Measurements from ENCODE around the gene SLC29A3. TPM values are rescaled to one million over a fixed set of nuclear protein-coding genes. Genes with fewer than 3 reads are reported as not detected.

Gene SLC29A3
- total and polyA plus RNA-seq, 2 donors (not counting 1 experiment from before 2014, with no cell fraction given): 0.90 to 2.3 TPM

- DNase-seq (ENCODE audit: low read depth in 2 of 2): peak; percentile 6 to 16
- peak in 1 of 2 donors; percentile 19 for TF ChIP-seq CTCF (conservative IDR thresholded peaks at IDR 0.05 in 1 of 2, IDR thresholded peaks at IDR 0.05 in 1 of 2; ENCODE audit: low read depth in 1 of 2, low read length in 2 of 2)
- peak; percentile 76 for TF ChIP-seq EZH2 (IDR thresholded peaks at IDR 0.05; ENCODE audit: low read length, missing control alignments)
- H3K27me3 ChIP-seq (ENCODE audit: control insufficient read depth, insufficient read depth, low read length): peaks cover 48% of the 10 kb centered on the region
Observed at GRCh38 chr10:71396084-71396710, 77.1 kb downstream of the SLC29A3 start.

GRCh38 chr10:71396711-71397295 lies 77.7 kb downstream of the SLC29A3 start, which contains the start of gene CDH23:
CDH23 (plus strand) TSS chr10:71396920; CDS start chr10:71439832, 42,912 bp downstream.
- Histone ChIP-seq H3K4me3 (replicated peaks in 1 of 4; ENCODE audit: control extremely low read depth in 1 of 4, insufficient read depth in 1 of 4, low read depth in 3 of 4, low read length in 4 of 4) (no peak within 1 kb of the TSS), H3K27ac (ENCODE audit: insufficient read depth, low read length) (no peak within 1 kb of the TSS), H3K36me3 (ENCODE audit: control insufficient read depth, insufficient read depth, low read length) (no peaks in the 10 kb centered on the region), H4K20me1 (ENCODE audit: control insufficient read depth, extremely low read depth, insufficient read depth, low read length) (no peaks in the 10 kb centered on the region), H3K9me3 (ENCODE audit: control insufficient read depth, insufficient read depth, low read depth, low read length) (no peaks in the 10 kb centered on the region), H2AFZ (ENCODE audit: low read length) (no peak within 1 kb of the TSS), H3K27me3 (ENCODE audit: control insufficient read depth, insufficient read depth, low read length) (peaks cover 48% of the 10 kb centered on the region), H3K4me2 (ENCODE audit: extremely low read depth, insufficient read depth, low read length) (no peak within 1 kb of the TSS), H3K4me1 (ENCODE audit: control insufficient read depth, extremely low read depth, insufficient read depth, low read length) (no peaks in the 10 kb centered on the region), H3K9ac (ENCODE audit: insufficient read depth, low read length) (no peak within 1 kb of the TSS), H3K79me2 (ENCODE audit: control insufficient read depth, insufficient read depth, low read length) (no peaks in the 10 kb centered on the region)
- TF ChIP-seq EZH2 (IDR thresholded peaks at IDR 0.05; ENCODE audit: low read length, missing control alignments) (no peak), CTCF (conservative IDR thresholded peaks at IDR 0.05 in 1 of 2, IDR thresholded peaks at IDR 0.05 in 1 of 2; ENCODE audit: low read depth in 1 of 2, low read length in 2 of 2) (no peak)
- DNase-seq (ENCODE audit: low read depth in 2 of 2): peak in 1 of 2 donors; percentile 10

More at GRCh38 chr10:71396084-71396710, 77.1 kb downstream of the SLC29A3 start:
- H4K20me1 ChIP-seq (ENCODE audit: control insufficient read depth, extremely low read depth, insufficient read depth, low read length): no peaks in the 10 kb centered on the region
- H3K9ac ChIP-seq (ENCODE audit: insufficient read depth, low read length): no peak overlapping the region
- H3K4me3 ChIP-seq (replicated peaks in 1 of 4; ENCODE audit: control extremely low read depth in 1 of 4, insufficient read depth in 1 of 4, low read depth in 3 of 4, low read length in 4 of 4): no peak overlapping the region
- H3K36me3 ChIP-seq (ENCODE audit: control insufficient read depth, insufficient read depth, low read length): no peaks in the 10 kb centered on the region
- no peaks in the 10 kb centered on the region for H3K4me1 ChIP-seq (ENCODE audit: control insufficient read depth, extremely low read depth, insufficient read depth, low read length)
- no peaks in the 10 kb centered on the region for H3K9me3 ChIP-seq (ENCODE audit: control insufficient read depth, insufficient read depth, low read depth, low read length)
- no peak overlapping the region for H3K27ac ChIP-seq (ENCODE audit: insufficient read depth, low read length)
- H2AFZ ChIP-seq (ENCODE audit: low read length): no peak overlapping the region
- no peak overlapping the region for H3K4me2 ChIP-seq (ENCODE audit: extremely low read depth, insufficient read depth, low read length)
- no peaks in the 10 kb centered on the region for H3K79me2 ChIP-seq (ENCODE audit: control insufficient read depth, insufficient read depth, low read length)

GRCh38 chr10:71397296-71398212 lies 78.5 kb downstream of the SLC29A3 start:
- no peaks in the 10 kb centered on the region for H3K9me3 ChIP-seq (ENCODE audit: control insufficient read depth, insufficient read depth, low read depth, low read length)
- TF ChIP-seq EZH2 (IDR thresholded peaks at IDR 0.05; ENCODE audit: low read length, missing control alignments) (peak; percentile 93), CTCF (conservative IDR thresholded peaks at IDR 0.05 in 1 of 2, IDR thresholded peaks at IDR 0.05 in 1 of 2; ENCODE audit: low read depth in 1 of 2, low read length in 2 of 2) (no peak)
- H3K9ac ChIP-seq (ENCODE audit: insufficient read depth, low read length): no peak overlapping the region
- H3K27me3 ChIP-seq (ENCODE audit: control insufficient read depth, insufficient read depth, low read length): peaks cover 48% of the 10 kb centered on the region
- no peaks in the 10 kb centered on the region for H3K36me3 ChIP-seq (ENCODE audit: control insufficient read depth, insufficient read depth, low read length)
- no peak overlapping the region for H3K27ac ChIP-seq (ENCODE audit: insufficient read depth, low read length)
- no peaks in the 10 kb centered on the region for H3K4me1 ChIP-seq (ENCODE audit: control insufficient read depth, extremely low read depth, insufficient read depth, low read length)
- H3K4me2 ChIP-seq (ENCODE audit: extremely low read depth, insufficient read depth, low read length): no peak overlapping the region
- DNase-seq (ENCODE audit: low read depth in 2 of 2): no peak
- no peaks in the 10 kb centered on the region for H3K79me2 ChIP-seq (ENCODE audit: control insufficient read depth, insufficient read depth, low read length)
- no peak overlapping the region for H3K4me3 ChIP-seq (replicated peaks in 1 of 4; ENCODE audit: control extremely low read depth in 1 of 4, insufficient read depth in 1 of 4, low read depth in 3 of 4, low read length in 4 of 4)
- H4K20me1 ChIP-seq (ENCODE audit: control insufficient read depth, extremely low read depth, insufficient read depth, low read length): no peaks in the 10 kb centered on the region
- no peak overlapping the region for H2AFZ ChIP-seq (ENCODE audit: low read length)
